SU-DHL-6 (cell line): ENCODE results near the gene PODXL2.

Source experiments
- EZH2phosphoT487 ChIP-seq: fragments of 200-600 bp; sonication (generic), shearing (Covaris generic); conservative IDR thresholded peaks from 2 replicates; pipeline ENCODE4 v1.6.1; 2018; ENCODE audit warnings: mild to moderate bottlenecking, antibody characterized with exemption, low read length, moderate library complexity, mixed read lengths
- TF ChIP-seq, protein P1 (sequence below): fragments of 200-600 bp; sonication (generic); IDR thresholded peaks from one replicate; pipeline ENCODE4 v1.5.1; 2017; ENCODE audit warnings: antibody characterized with exemption, mild to moderate bottlenecking, low read length, moderate library complexity; ENCODE audit not compliant: insufficient read depth, poor library complexity, severe bottlenecking

- TF ChIP-seq, protein P1, sequence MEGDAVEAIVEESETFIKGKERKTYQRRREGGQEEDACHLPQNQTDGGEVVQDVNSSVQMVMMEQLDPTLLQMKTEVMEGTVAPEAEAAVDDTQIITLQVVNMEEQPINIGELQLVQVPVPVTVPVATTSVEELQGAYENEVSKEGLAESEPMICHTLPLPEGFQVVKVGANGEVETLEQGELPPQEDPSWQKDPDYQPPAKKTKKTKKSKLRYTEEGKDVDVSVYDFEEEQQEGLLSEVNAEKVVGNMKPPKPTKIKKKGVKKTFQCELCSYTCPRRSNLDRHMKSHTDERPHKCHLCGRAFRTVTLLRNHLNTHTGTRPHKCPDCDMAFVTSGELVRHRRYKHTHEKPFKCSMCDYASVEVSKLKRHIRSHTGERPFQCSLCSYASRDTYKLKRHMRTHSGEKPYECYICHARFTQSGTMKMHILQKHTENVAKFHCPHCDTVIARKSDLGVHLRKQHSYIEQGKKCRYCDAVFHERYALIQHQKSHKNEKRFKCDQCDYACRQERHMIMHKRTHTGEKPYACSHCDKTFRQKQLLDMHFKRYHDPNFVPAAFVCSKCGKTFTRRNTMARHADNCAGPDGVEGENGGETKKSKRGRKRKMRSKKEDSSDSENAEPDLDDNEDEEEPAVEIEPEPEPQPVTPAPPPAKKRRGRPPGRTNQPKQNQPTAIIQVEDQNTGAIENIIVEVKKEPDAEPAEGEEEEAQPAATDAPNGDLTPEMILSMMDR: no peak
- no peak for TF ChIP-seq EZH2phosphoT487
These were observed 34.2 kb downstream of the PODXL2 start for GRCh38 chr3:127663151-127663550.
